GM21360 (cell line): ENCODE measurements around the gene ATP1A3.

Source experiments
- ATAC-seq: cut with Tn5 transposase; IDR thresholded peaks from one replicate; pipeline ENCODE4 v1.9.1; 2021; ENCODE audit warnings: mild to moderate bottlenecking, moderate library complexity; ENCODE audit not compliant: unreplicated experiment

The ATP1A3 gene

DNA sequence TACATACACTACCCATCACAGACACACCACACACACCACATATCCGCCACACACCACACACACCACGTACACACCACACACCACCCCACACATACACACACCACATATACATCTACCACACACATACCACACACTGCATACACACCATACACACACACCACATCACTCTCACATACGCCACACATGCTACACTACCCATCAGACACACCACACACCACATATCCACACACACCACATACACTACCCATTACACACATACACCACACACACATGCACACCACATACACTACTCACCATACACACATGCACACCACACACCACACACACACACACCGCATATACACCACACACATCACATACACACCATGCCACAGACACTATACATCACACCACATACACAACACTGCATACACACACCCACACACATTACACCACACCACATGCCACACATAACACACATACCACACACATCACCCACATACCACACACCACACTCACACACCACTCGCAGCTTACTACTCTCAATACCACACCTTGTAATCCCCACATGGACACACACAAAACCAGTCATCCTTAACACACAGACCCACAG lies 75.3 kb downstream of the ATP1A3 start:
- ATAC-seq = no peak

DNA sequence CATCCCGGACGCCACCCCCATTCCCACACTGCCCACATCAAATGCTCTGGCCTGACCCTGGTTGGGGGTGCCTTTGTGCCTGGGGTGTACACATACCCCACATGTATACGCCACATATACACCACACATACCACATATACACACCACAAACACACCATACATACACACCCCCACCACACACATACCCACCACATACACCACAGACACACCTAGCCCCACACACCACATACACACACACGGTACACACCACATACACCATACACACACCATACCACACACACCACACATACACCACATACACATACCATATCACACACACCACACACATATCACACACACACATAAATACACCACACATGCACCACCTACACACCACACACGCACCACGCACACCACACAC lies 75.9 kb downstream of the ATP1A3 start:
- no peak for ATAC-seq

DNA sequence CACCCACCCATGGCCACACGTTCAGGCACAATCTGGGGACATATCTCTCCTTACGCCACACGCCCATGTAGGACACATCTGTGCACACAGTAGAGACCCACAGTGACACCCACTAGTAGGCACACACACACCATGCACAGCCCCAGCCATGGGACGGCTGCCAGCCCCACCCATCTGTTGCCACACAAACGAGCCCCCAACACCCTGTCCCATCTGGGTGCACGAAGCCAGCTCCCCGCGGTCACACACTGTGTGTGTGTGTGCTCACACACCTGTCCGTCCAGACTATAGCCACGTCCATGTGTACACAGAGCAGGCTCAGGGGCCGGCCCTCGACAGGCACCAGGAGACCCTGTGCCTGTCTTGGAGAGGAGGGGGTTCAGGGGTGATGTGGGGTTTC lies 76.4 kb downstream of the ATP1A3 start:
- ATAC-seq = no peak
